NT2/D1 (cell line): ENCODE data around the gene INAFM1.

Experiments used
- DNase-seq: peaks from one replicate; pipeline ENCODE4 v3.0.0-alpha.2; 2011; ENCODE audit warnings: low read depth, low spot score
- H3K27me3 ChIP-seq: 2 replicates; pipeline ENCODE4 v1.6.0; 2011; ENCODE audit warnings: mild to moderate bottlenecking; ENCODE audit not compliant: insufficient read length, insufficient read depth
- H3K36me3 ChIP-seq: 2 replicates; pipeline ENCODE4 v1.6.1; 2011; ENCODE audit warnings: mild to moderate bottlenecking, low read length, mixed read lengths; ENCODE audit not compliant: insufficient read depth, insufficient read length
- H3K4me1 ChIP-seq: 2 replicates; pipeline ENCODE4 v1.5.1; 2011; ENCODE audit not compliant: insufficient read depth, insufficient read length
- H3K4me3 ChIP-seq: 2 replicates; pipeline ENCODE4 v1.5.1; 2011; ENCODE audit warnings: low read depth; ENCODE audit not compliant: insufficient read length
- H3K9ac ChIP-seq: 2 replicates; pipeline ENCODE4 v1.6.0; 2011; ENCODE audit warnings: low read depth; ENCODE audit not compliant: insufficient read length
- H3K9me3 ChIP-seq: 2 replicates; pipeline ENCODE4 v1.5.1; 2011; ENCODE audit warnings: mild to moderate bottlenecking, low read length; ENCODE audit not compliant: insufficient read depth
- SUZ12 ChIP-seq: IDR thresholded peaks from 2 replicates; pipeline ENCODE4 v1.6.1; 2011; ENCODE audit not compliant: insufficient read length, insufficient read depth; ENCODE audit errors: extremely low read depth
- YY1 ChIP-seq: IDR thresholded peaks from 2 replicates; pipeline ENCODE4 v1.6.1; 2011; ENCODE audit not compliant: insufficient read length, insufficient read depth
- ZNF274 ChIP-seq: IDR thresholded peaks from 2 replicates; pipeline ENCODE4 v1.6.1; 2011; ENCODE audit warnings: mild to moderate bottlenecking, low read depth, low read length

INAFM1 gene

GRCh38 chr19:47323409-47323808 is 48.7 kb downstream of the INAFM1 start:
- no peak overlapping the region for H3K9ac ChIP-seq
- H3K36me3 ChIP-seq: no peaks in the 10 kb centered on the region
- TF ChIP-seq ZNF274 (no peak), SUZ12 (no peak), YY1 (no peak)
- no peak for DNase-seq
- no peak overlapping the region for H3K4me3 ChIP-seq
- no peaks in the 10 kb centered on the region for H3K27me3 ChIP-seq
- no peaks in the 10 kb centered on the region for H3K4me1 ChIP-seq
- no peaks in the 10 kb centered on the region for H3K9me3 ChIP-seq

GRCh38 chr19:47323872-47324271 is 49.2 kb downstream of the INAFM1 start:
- Histone ChIP-seq H3K9me3 (no peaks in the 10 kb centered on the region), H3K36me3 (no peaks in the 10 kb centered on the region), H3K4me3 (no peak overlapping the region), H3K9ac (no peak overlapping the region), H3K4me1 (no peaks in the 10 kb centered on the region), H3K27me3 (no peaks in the 10 kb centered on the region)
- no peak for DNase-seq
- TF ChIP-seq SUZ12 (no peak), YY1 (no peak), ZNF274 (no peak)

DNA sequence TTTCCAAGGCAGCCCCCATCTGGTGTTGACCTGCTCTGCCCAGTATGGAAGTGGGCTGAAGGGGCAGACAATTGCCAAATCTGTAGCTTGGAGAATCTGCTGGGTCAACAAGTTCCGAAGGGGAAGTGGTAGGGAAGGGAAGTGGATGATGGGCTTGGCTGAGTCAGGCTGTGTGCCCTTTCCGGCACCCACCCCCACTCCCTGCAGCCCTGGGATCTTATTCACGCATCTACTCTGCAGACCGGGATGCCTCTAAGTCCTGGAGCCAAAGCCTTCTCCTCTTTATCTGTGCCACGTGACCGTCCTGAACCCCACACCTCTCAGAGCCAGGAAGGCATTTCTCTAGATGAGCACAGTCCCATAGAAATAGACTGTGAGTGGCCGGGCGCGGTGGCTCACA is 49.8 kb downstream of the INAFM1 start:
- TF ChIP-seq YY1: no peak
- no peak for TF ChIP-seq SUZ12
- TF ChIP-seq ZNF274: no peak
- no peak overlapping the region for H3K4me3 ChIP-seq
- no peaks in the 10 kb centered on the region for H3K27me3 ChIP-seq
- no peaks in the 10 kb centered on the region for H3K4me1 ChIP-seq
- H3K9me3 ChIP-seq: no peaks in the 10 kb centered on the region
- H3K9ac ChIP-seq: no peak overlapping the region
- no peaks in the 10 kb centered on the region for H3K36me3 ChIP-seq
- DNase-seq: no peak
